SKM-1 (cell line): ENCODE results near the gene SLC66A3.

Experiments
- DNase-seq: peaks from one replicate; lab custom pipeline; 2025; ENCODE audit not compliant: unreplicated experiment; lab: John Stamatoyannopoulos, UW

Gene SLC66A3

DNA sequence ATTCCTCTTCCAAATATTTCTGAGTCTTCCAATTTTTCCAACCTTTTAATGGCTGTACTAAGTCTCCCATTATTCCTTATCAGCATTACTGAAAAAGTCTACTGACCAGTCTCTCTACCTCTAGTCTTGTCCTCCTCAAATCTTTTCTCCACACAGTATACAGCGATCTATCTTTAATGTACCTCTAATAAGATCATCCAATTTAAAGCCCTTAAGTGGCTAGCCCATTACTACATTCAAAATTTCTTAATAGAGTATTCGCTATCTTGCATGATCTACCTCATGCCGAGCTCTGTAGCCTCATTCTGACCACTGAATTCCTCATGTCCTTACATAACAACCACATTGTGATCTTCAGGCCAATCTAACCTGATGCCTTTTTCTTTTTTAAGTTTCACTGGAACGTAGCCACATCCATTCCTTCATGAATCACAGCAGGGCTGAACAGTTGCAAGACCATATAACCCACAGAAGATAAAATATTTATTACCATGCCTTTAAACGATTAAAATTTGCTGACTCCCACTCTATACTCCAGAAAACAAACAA lies 57.9 kb downstream of the SLC66A3 start:
- DNase-seq, result no peak

DNA sequence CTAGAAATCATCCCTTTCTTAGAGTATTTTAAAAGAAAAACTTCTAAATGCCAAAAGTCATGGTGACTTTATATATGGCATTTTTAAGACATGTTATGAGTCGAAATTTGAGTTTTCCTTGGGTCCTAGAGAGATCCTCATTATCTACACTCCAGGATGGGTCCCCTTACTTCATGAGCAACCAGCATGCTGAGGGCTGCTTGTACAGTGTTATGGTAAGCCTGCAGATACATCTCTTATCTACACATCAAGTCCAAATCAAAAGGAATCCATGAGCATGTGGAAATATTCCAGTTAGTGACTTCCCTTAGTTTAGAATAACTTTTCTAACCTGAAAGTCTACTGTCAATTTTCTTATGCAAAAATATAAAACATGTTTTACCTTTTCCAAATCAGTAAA lies 58.7 kb downstream of the SLC66A3 start:
- DNase-seq, result no peak

GRCh38 chr2:11214770-11215169 lies 59.5 kb downstream of the SLC66A3 start:
- no peak for DNase-seq

DNA sequence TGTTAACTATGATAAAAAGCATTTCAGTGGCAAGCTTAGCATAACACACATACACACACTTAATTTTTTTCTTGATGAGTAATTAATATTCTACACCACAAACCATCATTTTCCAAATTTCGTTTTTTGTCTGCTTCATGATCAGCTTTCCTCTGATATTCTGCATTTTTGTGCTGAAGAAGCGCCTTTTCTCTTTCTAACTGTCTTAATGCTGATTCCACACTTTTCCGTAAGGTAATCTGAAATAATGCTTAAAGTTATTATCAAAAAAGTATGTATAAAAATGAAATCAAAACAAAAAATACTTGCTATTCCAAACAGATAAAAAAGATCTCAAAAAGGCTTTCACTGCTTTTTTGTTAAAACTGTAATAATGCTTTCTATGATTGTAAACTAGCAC lies 60.1 kb downstream of the SLC66A3 start:
- DNase-seq, result no peak

- no peak for DNase-seq
These were observed 65.2 kb downstream of the SLC66A3 start for GRCh38 chr2:11220445-11220844.

GRCh38 chr2:11222845-11223244 lies 67.6 kb downstream of the SLC66A3 start:
- DNase-seq, result no peak

DNA sequence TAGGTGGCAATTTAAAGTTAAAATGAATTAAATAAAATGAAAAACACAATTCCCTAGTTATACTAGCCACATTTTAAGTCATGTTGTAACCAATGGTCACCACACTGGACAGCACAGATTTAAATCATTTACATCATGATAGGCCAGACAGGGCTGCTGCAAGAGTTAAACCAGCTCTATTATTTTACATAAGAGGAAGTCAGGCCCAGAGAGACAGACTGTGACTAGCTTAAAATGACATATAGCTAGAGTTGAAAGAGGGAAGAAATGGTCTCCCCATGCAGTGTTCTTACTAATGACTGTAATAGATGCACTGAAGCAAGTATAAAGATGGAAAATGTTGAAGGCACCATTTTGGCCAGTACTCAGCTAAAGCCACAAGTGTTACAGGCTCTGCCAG lies 69.6 kb downstream of the SLC66A3 start:
- no peak for DNase-seq

DNA sequence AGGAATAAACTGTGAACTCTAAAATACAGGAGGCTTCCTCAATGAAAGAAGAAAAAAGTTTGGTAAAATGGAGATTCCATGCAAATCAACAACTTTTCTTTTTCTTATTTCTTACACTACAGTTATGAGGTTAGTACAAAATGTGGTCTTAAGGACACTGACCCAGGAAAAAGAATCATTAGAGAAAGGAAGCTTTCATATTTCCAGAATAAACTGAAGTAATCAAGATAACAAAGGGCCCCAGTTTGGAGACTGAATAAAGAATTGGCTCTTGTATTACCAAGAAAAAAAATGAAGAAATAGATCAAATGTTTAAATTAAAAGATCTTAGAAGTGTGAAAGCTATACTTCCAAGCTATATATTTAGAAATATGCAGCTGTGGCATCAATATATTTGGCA lies 72.3 kb downstream of the SLC66A3 start:
- DNase-seq, result no peak
